Thoracic aorta (tissue), 2 donors: Measurements from ENCODE around the gene DEFB129. TPM values are rescaled to one million over a fixed set of nuclear protein-coding genes. Genes with fewer than 3 reads are reported as not detected.

Experiments used
- ATAC-seq: fragments of 150-250 bp; one replicate; pipeline ENCODE4 v1.8.0; 2017; ENCODE audit warnings: low read depth; ENCODE audit not compliant: insufficient number of reproducible peaks, low FRiP score
- DNase-seq: peaks from one replicate; pipeline ENCODE4 v3.0.0-alpha.2; 2020; ENCODE audit warnings: low spot score
- H3K27ac ChIP-seq, 2 donors: fragments of 200-600 bp; sonication (generic); 1 replicate in 1 of 2; 2 replicates in 1 of 2; pipeline ENCODE4 v1.5.1; 2016; ENCODE audit warnings: mild to moderate bottlenecking in 2 of 2, moderate library complexity in 2 of 2
- H3K27me3 ChIP-seq: fragments of 200-600 bp; sonication (generic); replicated peaks from 2 replicates; pipeline ENCODE4 v1.6.0; 2016; ENCODE audit warnings: mild to moderate bottlenecking; ENCODE audit not compliant: insufficient read depth
- H3K36me3 ChIP-seq: fragments of 200-600 bp; sonication (generic); one replicate; pipeline ENCODE4 v1.5.1; 2016
- H3K4me1 ChIP-seq, 2 donors: fragments of 200-600 bp; sonication (generic); 1 replicate in 1 of 2; 2 replicates in 1 of 2; pipeline versions ENCODE4 v1.5.1 to v1.6.0; 2016; ENCODE audit warnings: low read depth in 2 of 2, mild to moderate bottlenecking in 1 of 2; ENCODE audit not compliant: control insufficient read depth in 1 of 2
- H3K4me3 ChIP-seq: fragments of 200-600 bp; sonication (generic); 2 replicates; pipeline ENCODE4 v1.5.1; 2016; ENCODE audit warnings: mild to moderate bottlenecking
- H3K9me3 ChIP-seq: fragments of 200-600 bp; sonication (generic); 2 replicates; pipeline ENCODE4 v1.5.1; 2016
- CTCF ChIP-seq: fragments of 200-600 bp; sonication (generic); IDR thresholded peaks from one replicate; pipeline ENCODE4 v1.5.1; 2019; ENCODE audit warnings: antibody characterized with exemption
- total RNA-seq, 2 donors: library from RNA; depleted of rRNA; stranded (reverse); fragments of >200 nt; gene quantifications; one replicate each; pipeline versions ENCODE4 v1.1.0 to v1.2.3, GENCODE V29; 2016

DEFB129 gene
- total RNA-seq, 2 donors from 2014 or later = not detected

GRCh38 chr20:271528-271927 lies 44.5 kb downstream of the DEFB129 start:
- no peaks in the 10 kb centered on the region for H3K27me3 ChIP-seq
- peaks cover 0 to 3% of the 10 kb centered on the region in 2 donors for H3K4me1 ChIP-seq
- ATAC-seq (no peak), DNase-seq (no peak)
- H3K4me3 ChIP-seq = no peak overlapping the region
- TF ChIP-seq CTCF = no peak
- no peaks in the 10 kb centered on the region for H3K9me3 ChIP-seq
- peaks cover 1% of the 10 kb centered on the region for H3K36me3 ChIP-seq
- H3K27ac ChIP-seq = no peak overlapping the region

- no peak overlapping the region for H3K27ac ChIP-seq
- no peak overlapping the region for H3K4me3 ChIP-seq
- no peak for DNase-seq
- ATAC-seq = no peak
- no peaks in the 10 kb centered on the region for H3K27me3 ChIP-seq
- peaks cover 9% of the 10 kb centered on the region for H3K36me3 ChIP-seq
- TF ChIP-seq CTCF = no peak
- H3K4me1 ChIP-seq = no peaks in the 10 kb centered on the region
- no peaks in the 10 kb centered on the region for H3K9me3 ChIP-seq
These were observed 45.7 kb downstream of the DEFB129 start for GRCh38 chr20:272718-273117.

GRCh38 chr20:273884-274283 lies 46.8 kb downstream of the DEFB129 start:
- no peak for TF ChIP-seq CTCF
- Histone ChIP-seq H3K36me3 (peaks cover 9% of the 10 kb centered on the region), H3K9me3 (no peaks in the 10 kb centered on the region), H3K27ac (no peak overlapping the region), H3K4me1 (no peaks in the 10 kb centered on the region), H3K27me3 (no peaks in the 10 kb centered on the region), H3K4me3 (no peak overlapping the region)
- DNase-seq = no peak
- ATAC-seq = no peak

- H3K4me3 ChIP-seq = no peak overlapping the region
- TF ChIP-seq CTCF = no peak
- no peak overlapping the region for H3K27ac ChIP-seq
- H3K4me1 ChIP-seq = no peaks in the 10 kb centered on the region
- no peaks in the 10 kb centered on the region for H3K9me3 ChIP-seq
- ATAC-seq (no peak), DNase-seq (no peak)
- no peaks in the 10 kb centered on the region for H3K27me3 ChIP-seq
- peaks cover 9% of the 10 kb centered on the region for H3K36me3 ChIP-seq
These were observed 48.7 kb downstream of the DEFB129 start for GRCh38 chr20:275791-276190.

- H3K36me3 ChIP-seq = peaks cover 9% of the 10 kb centered on the region
- TF ChIP-seq CTCF = no peak
These were observed 49.8 kb downstream of the DEFB129 start for GRCh38 chr20:276620-277495.

More at GRCh38 chr20:276620-277495, 49.8 kb downstream of the DEFB129 start:
- no peak for DNase-seq
- no peak overlapping the region for H3K27ac ChIP-seq
- H3K4me1 ChIP-seq = no peaks in the 10 kb centered on the region
- H3K27me3 ChIP-seq = no peaks in the 10 kb centered on the region
- H3K9me3 ChIP-seq = no peaks in the 10 kb centered on the region
- no peak for ATAC-seq
- no peak overlapping the region for H3K4me3 ChIP-seq
